Right lobe of liver (tissue), 6 donors: ENCODE measurements around the gene HKDC1. TPM values are rescaled to one million over a fixed set of nuclear protein-coding genes. Genes with fewer than 3 reads are reported as not detected.

ENCODE experiments used
- ATAC-seq, 4 donors: fragments of 200-7000 bp; cut with Tn5 transposase; one replicate each; pipeline ENCODE4 v1.9.1; 2020; ENCODE audit warnings: mild to moderate bottlenecking in 4 of 4, moderate library complexity in 4 of 4
- DNase-seq, 3 donors: peaks; one replicate each; pipeline ENCODE4 v3.0.0-alpha.2; 2020
- H3K27ac ChIP-seq, 3 donors: fragments of 200-600 bp; one replicate each; pipeline ENCODE4 v1.8.0; 2022
- H3K27me3 ChIP-seq, 2 donors: fragments of 200-600 bp; one replicate each; pipeline ENCODE4 v1.8.0; 2022
- H3K36me3 ChIP-seq, 4 donors: fragments of 200-600 bp; sonication (generic) in 1 of 4; one replicate each; pipeline versions ENCODE4 v1.5.1 to v1.8.0; 2017 to 2022; ENCODE audit warnings: control low read depth in 1 of 4
- H3K4me1 ChIP-seq, 4 donors: fragments of 200-600 bp; sonication (generic) in 1 of 4; one replicate each; pipeline versions ENCODE4 v1.5.1 to v1.8.0; 2017 to 2022; ENCODE audit warnings: control low read depth in 1 of 4
- H3K4me3 ChIP-seq, 3 donors: fragments of 200-600 bp; one replicate each; pipeline ENCODE4 v1.8.0; 2022
- H3K9me3 ChIP-seq, 4 donors: fragments of 200-600 bp; sonication (generic) in 1 of 4; one replicate each; pipeline versions ENCODE4 v1.5.1 to v1.8.0; 2017 to 2022; ENCODE audit warnings: control low read depth in 1 of 4
- POLR2A ChIP-seq: fragments of 450-650 bp; IDR thresholded peaks from one replicate; pipeline ENCODE4 v1.6.1; 2017; ENCODE audit warnings: antibody characterized with exemption, mild to moderate bottlenecking
- WGBS: methylation state at CpG from one replicate; pipeline ENCODE4 v1.1.6; 2018; ENCODE audit warnings: low coverage, low lambda C conversion rate; ENCODE audit not compliant: insufficient coverage; ENCODE audit errors: missing lambda C conversion rate; 5-methylcytosine and 5-hydroxymethylcytosine counted together
- intact Hi-C, 2 donors: fragments of 100-400 bp; cut with DNase I; formaldehyde crosslinking; loops; one replicate each; pipeline versions ENCODE4 v1.11.2 to v1.14.1; 2022
- total RNA-seq, 6 experiments: library from RNA; depleted of rRNA in 2 of 6; stranded (reverse); fragments of >200 nt in 2 of 6; fragmentation: NEBNext Ultra II Directional in 3 of 6; extraction: Animal tissue kit (Norgen Biotek cat#: 25700) in 3 of 6; gene quantifications; one replicate each; pipeline versions ENCODE4 v1.1.0 to v1.2.4, GENCODE V29; 2016 to 2023
- TF ChIP-seq, protein P1 (sequence below), 4 donors: fragments of 200-600 bp in 3 of 4; fragments of 450-650 bp in 1 of 4; IDR thresholded peaks; one replicate each; pipeline versions ENCODE4 v1.5.1 to v1.8.0; 2016 to 2022; ENCODE audit warnings: antibody characterized with exemption in 4 of 4, mild to moderate bottlenecking in 2 of 4
- donor health status: DM: no; HTN: yes; CAD: no.
- donor health status: DM: no; HTN: no; CAD: no.
- donor health status: DM: no; HTN: no; CAD: no.
- donor health status: DM: no; HTN: yes; CAD: no.
- donor health status: DM: no; HTN: yes; CAD: no.

HKDC1 gene
- total RNA-seq, 6 experiments from 2014 or later = 0.24 to 44.5 (median 20.1) TPM

DNA sequence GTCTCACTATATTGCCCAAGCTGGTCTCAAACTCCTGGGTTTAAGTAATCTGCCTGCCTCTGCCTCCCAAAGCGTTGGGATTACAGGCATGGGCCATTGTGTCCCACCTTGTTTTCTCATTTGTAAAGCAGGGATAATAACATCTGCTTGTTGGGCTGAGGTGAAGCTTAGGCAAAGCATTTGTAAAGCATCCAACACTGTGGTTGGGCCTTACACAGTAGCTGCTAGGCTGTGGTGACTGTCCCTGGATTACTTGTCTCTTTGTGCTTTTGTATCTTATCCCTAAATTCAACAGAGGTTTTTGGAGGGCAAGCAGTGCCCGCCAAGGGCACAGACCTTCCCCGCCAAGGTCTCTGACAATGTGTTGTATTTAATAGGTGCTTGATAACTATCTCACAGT, 14.3 kb downstream of the HKDC1 start:
- intact Hi-C loops = loop anchor here in 1 of 2 donors (5.0 kb wide), 1 partner anchor 158 kb away; no protein-coding TSS in a partner anchor
- Histone ChIP-seq H3K4me1 (no peaks in the 10 kb centered on the region), H3K27me3 (no peaks in the 10 kb centered on the region), H3K36me3 (no peaks in the 10 kb centered on the region), H3K4me3 (no peak overlapping the region), H3K9me3 (no peaks in the 10 kb centered on the region), H3K27ac (no peak overlapping the region)
- DNase-seq = no peak
- no peak for ATAC-seq
- WGBS = 87% methylated on average over 3 of the region's 3 CpGs
- TF ChIP-seq, protein P1, sequence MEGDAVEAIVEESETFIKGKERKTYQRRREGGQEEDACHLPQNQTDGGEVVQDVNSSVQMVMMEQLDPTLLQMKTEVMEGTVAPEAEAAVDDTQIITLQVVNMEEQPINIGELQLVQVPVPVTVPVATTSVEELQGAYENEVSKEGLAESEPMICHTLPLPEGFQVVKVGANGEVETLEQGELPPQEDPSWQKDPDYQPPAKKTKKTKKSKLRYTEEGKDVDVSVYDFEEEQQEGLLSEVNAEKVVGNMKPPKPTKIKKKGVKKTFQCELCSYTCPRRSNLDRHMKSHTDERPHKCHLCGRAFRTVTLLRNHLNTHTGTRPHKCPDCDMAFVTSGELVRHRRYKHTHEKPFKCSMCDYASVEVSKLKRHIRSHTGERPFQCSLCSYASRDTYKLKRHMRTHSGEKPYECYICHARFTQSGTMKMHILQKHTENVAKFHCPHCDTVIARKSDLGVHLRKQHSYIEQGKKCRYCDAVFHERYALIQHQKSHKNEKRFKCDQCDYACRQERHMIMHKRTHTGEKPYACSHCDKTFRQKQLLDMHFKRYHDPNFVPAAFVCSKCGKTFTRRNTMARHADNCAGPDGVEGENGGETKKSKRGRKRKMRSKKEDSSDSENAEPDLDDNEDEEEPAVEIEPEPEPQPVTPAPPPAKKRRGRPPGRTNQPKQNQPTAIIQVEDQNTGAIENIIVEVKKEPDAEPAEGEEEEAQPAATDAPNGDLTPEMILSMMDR (IDR thresholded peaks at IDR 0.05) = no peak
- no peak for TF ChIP-seq POLR2A

DNA sequence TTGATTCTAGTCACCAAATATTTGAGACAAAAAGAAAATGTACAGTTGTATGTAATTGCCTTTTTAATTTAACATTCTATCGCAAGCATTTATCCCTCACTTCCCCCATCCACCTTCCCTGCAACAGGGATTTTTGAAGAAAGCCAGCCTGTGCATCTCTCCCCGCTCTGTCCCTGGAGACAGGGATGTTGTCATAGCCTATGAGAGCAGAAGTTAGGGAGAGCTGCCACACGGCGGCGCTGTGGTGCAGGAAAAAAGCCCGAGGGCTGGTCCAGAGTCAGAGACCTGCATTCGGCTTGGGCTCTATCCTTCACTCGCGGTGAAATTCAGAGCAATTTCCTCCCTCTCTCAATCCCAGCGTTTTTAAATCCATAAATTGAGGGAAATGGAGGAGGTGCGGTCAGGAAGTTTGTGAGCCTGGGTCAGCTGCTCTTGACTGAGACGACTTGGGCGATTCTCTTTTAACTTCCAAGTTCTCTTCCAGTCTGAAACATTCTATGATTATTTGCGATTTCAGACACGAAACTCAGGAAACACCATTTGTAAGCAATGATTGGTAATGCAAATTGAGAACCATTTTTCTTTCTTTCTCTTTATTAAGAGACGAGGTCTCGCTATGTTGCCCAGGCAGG, 17.5 kb downstream of the HKDC1 start:
- ATAC-seq = peak; percentile 97 to 99 (median 97)
- Histone ChIP-seq H3K4me1 (no peaks in the 10 kb centered on the region), H3K27me3 (no peaks in the 10 kb centered on the region), H3K9me3 (no peaks in the 10 kb centered on the region), H3K27ac (no peak overlapping the region), H3K4me3 (no peak overlapping the region), H3K36me3 (no peaks in the 10 kb centered on the region)
- TF ChIP-seq, protein P1 (IDR thresholded peaks at IDR 0.05) = peak; percentile 85 to 98 (median 92)
- TF ChIP-seq POLR2A = no peak
- peak; percentile 82 to 83 (median 83) for DNase-seq
- intact Hi-C loops = no loop called here
- 29% methylated on average over 17 of the region's 17 CpGs for WGBS

DNA sequence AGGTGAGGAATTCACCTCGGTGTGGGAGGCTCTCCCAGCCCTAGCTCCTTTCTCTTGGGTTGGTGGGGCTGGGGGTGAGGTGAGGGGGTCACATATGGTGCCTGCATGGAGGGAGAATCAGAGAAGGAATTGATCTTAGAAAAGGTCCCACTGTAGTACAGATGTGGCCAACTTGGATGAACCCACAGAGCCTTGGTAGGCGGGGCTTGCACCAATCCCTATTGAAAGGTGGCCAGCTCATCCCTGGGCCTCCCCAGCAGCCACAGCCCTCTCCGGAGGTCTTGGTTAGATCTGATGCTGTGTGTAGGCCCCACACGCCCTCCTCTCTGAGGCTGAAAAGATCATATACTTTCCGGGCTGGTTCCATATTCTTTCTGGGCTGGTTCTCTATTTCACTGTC, 19.0 kb downstream of the HKDC1 start:
- intact Hi-C loops = no loop called here
- WGBS = 59% methylated on average over 5 of the region's 5 CpGs
- H3K4me3 ChIP-seq = no peak overlapping the region
- no peaks in the 10 kb centered on the region for H3K4me1 ChIP-seq
- ATAC-seq (no peak), DNase-seq (no peak)
- H3K9me3 ChIP-seq = no peaks in the 10 kb centered on the region
- no peaks in the 10 kb centered on the region for H3K36me3 ChIP-seq
- TF ChIP-seq POLR2A = no peak
- TF ChIP-seq, protein P1 (IDR thresholded peaks at IDR 0.05) = no peak
- no peak overlapping the region for H3K27ac ChIP-seq
- no peaks in the 10 kb centered on the region for H3K27me3 ChIP-seq

DNA sequence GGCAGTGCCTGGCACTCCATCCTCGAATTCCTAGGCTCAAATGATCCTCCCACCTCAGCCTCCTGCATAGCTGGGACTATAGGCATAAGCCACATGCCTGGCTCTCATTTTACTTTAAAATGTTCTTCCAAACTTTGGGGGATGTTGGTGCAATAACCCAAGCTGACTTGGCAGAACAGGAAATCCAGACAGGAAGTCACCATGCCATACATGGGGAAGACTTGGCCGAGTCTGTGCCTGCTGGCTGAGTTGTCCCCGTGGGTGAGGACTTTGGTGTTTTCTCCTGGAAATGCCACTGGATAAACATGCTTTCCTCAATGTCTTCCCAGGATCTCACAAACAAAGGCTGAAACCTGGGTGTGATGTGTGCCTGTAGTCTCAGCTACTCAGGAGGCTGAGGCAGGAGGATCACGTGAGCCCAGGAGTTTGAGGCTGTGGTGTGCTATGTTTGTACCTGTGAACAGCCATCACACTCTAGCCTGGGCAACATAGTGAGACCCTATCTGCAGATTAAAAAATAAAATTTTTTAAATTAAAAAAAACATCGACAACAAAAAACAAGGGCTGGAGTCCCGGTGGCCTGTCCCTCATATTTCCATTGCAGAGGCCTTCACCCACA, 19.8 kb downstream of the HKDC1 start:
- 70% methylated on average over 6 of the region's 6 CpGs for WGBS
- intact Hi-C loops = loop anchor here in 1 of 2 donors (5.0 kb wide), 1 partner anchor 152 kb away; no protein-coding TSS in a partner anchor
- Histone ChIP-seq H3K36me3 (no peaks in the 10 kb centered on the region), H3K4me1 (no peaks in the 10 kb centered on the region), H3K9me3 (no peaks in the 10 kb centered on the region), H3K27me3 (no peaks in the 10 kb centered on the region), H3K27ac (no peak overlapping the region), H3K4me3 (no peak overlapping the region)
- DNase-seq (no peak), ATAC-seq (peak in 1 of 4 donors; percentile 17)
- TF ChIP-seq, protein P1 (IDR thresholded peaks at IDR 0.05) = no peak
- no peak for TF ChIP-seq POLR2A
